Measurements from ENCODE around the gene SNX21. TPM values are rescaled to one million over a fixed set of nuclear protein-coding genes. Genes with fewer than 3 reads are reported as not detected.

Gene SNX21
- total and polyA plus RNA-seq, 2 donors (not counting 1 experiment from before 2014, with no cell fraction given), result 2.2 to 2.4 TPM

DNA sequence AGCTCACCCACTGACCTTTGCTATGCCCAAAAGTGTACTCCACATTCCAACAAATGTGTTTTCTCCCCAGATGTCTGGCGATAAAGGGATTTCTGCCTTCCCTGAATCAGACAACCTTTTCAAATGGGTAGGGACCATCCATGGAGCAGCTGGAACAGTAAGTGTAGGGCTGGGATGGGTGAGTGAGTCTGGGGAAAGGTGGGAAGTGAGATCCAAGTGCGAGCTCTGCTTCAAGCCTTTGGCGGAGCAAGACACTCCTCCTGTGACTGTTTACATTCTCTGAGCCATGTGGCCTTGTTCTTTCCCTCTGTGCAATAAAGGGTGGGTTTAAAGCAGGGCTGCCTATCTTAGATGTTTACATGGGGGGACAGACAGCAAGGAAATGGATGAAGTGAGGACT lies 19.3 kb upstream of the SNX21 start:
- Mint-ChIP-seq H3K27me3 (no peaks in the 10 kb centered on the region), H3K4me3 (no peak overlapping the region), H3K27ac (no peak overlapping the region), H3K9me3 (ENCODE audit: insufficient read depth) (no peaks in the 10 kb centered on the region), H3K4me1 (peaks cover 16% of the 10 kb centered on the region)
- ChIA-PET POLR2A (no interaction called here), CTCF (interaction anchor here (1.2 kb wide), 1 partner anchor 156 kb away, joined by 4 read pairs; no protein-coding TSS in a partner anchor)
- Histone ChIP-seq H3K9ac (ENCODE audit: low read length) (no peak overlapping the region), H2AFZ (ENCODE audit: insufficient read depth, low read depth, low read length, poor library complexity, severe bottlenecking) (no peak overlapping the region), H3K27ac (ENCODE audit: low read length in 2 of 2) (no peak overlapping the region), H3K9me3 (ENCODE audit: control extremely low read depth in 1 of 3, control insufficient read depth in 2 of 3, insufficient read depth in 1 of 3, low read length in 2 of 3) (no peaks in the 10 kb centered on the region), H4K20me1 (ENCODE audit: control insufficient read depth, insufficient read depth, low read length, poor library complexity, severe bottlenecking) (no peaks in the 10 kb centered on the region), H3K36me3 (replicated peaks in 1 of 2; ENCODE audit: control extremely low read depth in 1 of 2, control insufficient read depth in 1 of 2, extremely low read depth in 1 of 2, insufficient read depth in 2 of 2, low read length in 1 of 2) (peaks cover under 1 to 20% of the 10 kb centered on the region in 2 experiments), H3K4me2 (replicated peaks; ENCODE audit: low read depth, low read length, poor library complexity, severe bottlenecking) (no peak overlapping the region), H3K79me2 (ENCODE audit: control insufficient read depth, insufficient read depth, low read length) (peaks cover 9% of the 10 kb centered on the region), H3K27me3 (replicated peaks in 1 of 4; ENCODE audit: control extremely low read depth in 1 of 4, control insufficient read depth in 3 of 4, insufficient read depth in 4 of 4, low read length in 3 of 4) (peaks cover 0 to 2% (median 0%) of the 10 kb centered on the region in 4 experiments), H3K4me3 (ENCODE audit: control extremely low read depth in 1 of 5, extremely low read depth in 1 of 5, insufficient read depth in 1 of 5, low read depth in 2 of 5, low read length in 4 of 5) (no peak overlapping the region), H3K4me1 (ENCODE audit: control insufficient read depth in 2 of 2, insufficient read depth in 2 of 2, low read length in 2 of 2) (peaks cover 9 to 16% of the 10 kb centered on the region in 2 donors)
- intact Hi-C loops (cut with micrococcal nuclease), result no loop called here
- DNase-seq (no peak), ATAC-seq (ENCODE audit: low read depth) (no peak)
- TF ChIP-seq, protein P1, sequence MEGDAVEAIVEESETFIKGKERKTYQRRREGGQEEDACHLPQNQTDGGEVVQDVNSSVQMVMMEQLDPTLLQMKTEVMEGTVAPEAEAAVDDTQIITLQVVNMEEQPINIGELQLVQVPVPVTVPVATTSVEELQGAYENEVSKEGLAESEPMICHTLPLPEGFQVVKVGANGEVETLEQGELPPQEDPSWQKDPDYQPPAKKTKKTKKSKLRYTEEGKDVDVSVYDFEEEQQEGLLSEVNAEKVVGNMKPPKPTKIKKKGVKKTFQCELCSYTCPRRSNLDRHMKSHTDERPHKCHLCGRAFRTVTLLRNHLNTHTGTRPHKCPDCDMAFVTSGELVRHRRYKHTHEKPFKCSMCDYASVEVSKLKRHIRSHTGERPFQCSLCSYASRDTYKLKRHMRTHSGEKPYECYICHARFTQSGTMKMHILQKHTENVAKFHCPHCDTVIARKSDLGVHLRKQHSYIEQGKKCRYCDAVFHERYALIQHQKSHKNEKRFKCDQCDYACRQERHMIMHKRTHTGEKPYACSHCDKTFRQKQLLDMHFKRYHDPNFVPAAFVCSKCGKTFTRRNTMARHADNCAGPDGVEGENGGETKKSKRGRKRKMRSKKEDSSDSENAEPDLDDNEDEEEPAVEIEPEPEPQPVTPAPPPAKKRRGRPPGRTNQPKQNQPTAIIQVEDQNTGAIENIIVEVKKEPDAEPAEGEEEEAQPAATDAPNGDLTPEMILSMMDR (IDR thresholded peaks at IDR 0.05), result no peak
- no peak for TF ChIP-seq EZH2 (IDR thresholded peaks at IDR 0.05; ENCODE audit: borderline replicate concordance, insufficient read depth, low read depth, low read length, poor library complexity, severe bottlenecking)
- 100% methylated on average over 2 of the region's 3 CpGs for whole genome bisulfite sequencing (ENCODE audit: insufficient coverage)

DNA sequence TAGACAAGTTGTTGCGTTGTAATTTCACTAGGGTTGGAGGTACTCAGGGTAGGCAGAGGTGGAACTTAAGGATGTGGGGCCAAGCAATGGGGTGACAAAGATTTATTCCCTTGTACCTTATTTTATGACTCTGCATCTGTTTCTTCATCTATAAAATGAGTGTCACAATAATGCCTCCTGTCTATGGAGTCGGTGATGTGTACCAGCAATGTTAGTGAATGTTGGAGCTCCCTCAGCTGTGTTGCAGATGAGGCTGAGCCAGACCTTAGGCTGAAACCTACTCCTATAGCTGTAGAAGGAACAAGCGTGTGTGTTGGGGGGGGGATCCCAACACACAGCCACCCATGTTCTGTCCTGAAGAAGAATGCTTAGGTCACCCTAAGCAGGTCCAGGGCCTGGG lies 16.6 kb upstream of the SNX21 start:
- TF ChIP-seq EZH2 (IDR thresholded peaks at IDR 0.05; ENCODE audit: borderline replicate concordance, insufficient read depth, low read depth, low read length, poor library complexity, severe bottlenecking), result no peak
- TF ChIP-seq, protein P1 (IDR thresholded peaks at IDR 0.05), result no peak
- WGBS (ENCODE audit: insufficient coverage), result no CpG with 5 or more reads among the region's 3 CpGs
- POLR2A ChIA-PET, result no interaction called here
- no peak overlapping the region for H3K27ac Mint-ChIP-seq
- Histone ChIP-seq H4K20me1 (ENCODE audit: control insufficient read depth, insufficient read depth, low read length, poor library complexity, severe bottlenecking) (no peaks in the 10 kb centered on the region), H3K27me3 (replicated peaks in 1 of 4; ENCODE audit: control extremely low read depth in 1 of 4, control insufficient read depth in 3 of 4, insufficient read depth in 4 of 4, low read length in 3 of 4) (peaks cover 0 to 4% (median 1%) of the 10 kb centered on the region in 4 experiments), H3K4me2 (replicated peaks; ENCODE audit: low read depth, low read length, poor library complexity, severe bottlenecking) (no peak overlapping the region), H3K27ac (ENCODE audit: low read length in 2 of 2) (no peak overlapping the region), H3K36me3 (replicated peaks in 1 of 2; ENCODE audit: control extremely low read depth in 1 of 2, control insufficient read depth in 1 of 2, extremely low read depth in 1 of 2, insufficient read depth in 2 of 2, low read length in 1 of 2) (no peaks in the 10 kb centered on the region), H3K9ac (ENCODE audit: low read length) (no peak overlapping the region), H3K4me3 (ENCODE audit: control extremely low read depth in 1 of 5, extremely low read depth in 1 of 5, insufficient read depth in 1 of 5, low read depth in 2 of 5, low read length in 4 of 5) (no peak overlapping the region), H3K9me3 (ENCODE audit: control extremely low read depth in 1 of 3, control insufficient read depth in 2 of 3, insufficient read depth in 1 of 3, low read length in 2 of 3) (no peaks in the 10 kb centered on the region), H2AFZ (ENCODE audit: insufficient read depth, low read depth, low read length, poor library complexity, severe bottlenecking) (no peak overlapping the region), H3K79me2 (ENCODE audit: control insufficient read depth, insufficient read depth, low read length) (peaks cover 9% of the 10 kb centered on the region), H3K4me1 (ENCODE audit: control insufficient read depth in 2 of 2, insufficient read depth in 2 of 2, low read length in 2 of 2) (peaks cover 7 to 12% of the 10 kb centered on the region in 2 donors)
- no peak for DNase-seq
- H3K27me3 Mint-ChIP-seq, result peaks cover 4% of the 10 kb centered on the region
- H3K4me1 Mint-ChIP-seq, result peaks cover 15% of the 10 kb centered on the region
- H3K4me3 Mint-ChIP-seq, result no peak overlapping the region
- H3K9me3 Mint-ChIP-seq (ENCODE audit: insufficient read depth), result no peaks in the 10 kb centered on the region
- intact Hi-C loops (cut with micrococcal nuclease), result no loop called here
- no peak for ATAC-seq (ENCODE audit: low read depth)
- CTCF ChIA-PET, result interaction anchor here (1.4 kb wide), 1 partner anchor 18 kb away, joined by 4 read pairs; no protein-coding TSS in a partner anchor
